DMS53 treated with DMSO at 0.1 percent for 48 hours (cell line): ENCODE measurements around the gene ABCD4.

Source experiments
- DNase-seq: peaks from one replicate; lab custom pipeline; 2025; ENCODE audit not compliant: unreplicated experiment; lab: John Stamatoyannopoulos, UW

Gene ABCD4

GRCh38 chr14:74238974-74239847 lies 63.5 kb downstream of the ABCD4 start, which contains the start of gene VSX2:
TSS of gene VSX2 (plus strand) at chr14:74239449. CDS start at chr14:74239562, 113 bp downstream.
- no peak for DNase-seq

- DNase-seq, result no peak
These were observed 65.3 kb downstream of the ABCD4 start for GRCh38 chr14:74237441-74237840.
